Stimulated activated CD8-positive, alpha-beta memory T cell treated with anti-CD3 and anti-CD28 coated beads, Interleukin-12 subunit alpha, Interleukin-12 subunit beta, amount 100 ng/mL, for 1 hour (primary cell): ENCODE results near the gene FLII.

Experiments
- DNase-seq: peaks from one replicate; pipeline ENCODE4 v3.0.0-alpha.2; 2020; ENCODE audit warnings: low read depth

Gene FLII

DNA sequence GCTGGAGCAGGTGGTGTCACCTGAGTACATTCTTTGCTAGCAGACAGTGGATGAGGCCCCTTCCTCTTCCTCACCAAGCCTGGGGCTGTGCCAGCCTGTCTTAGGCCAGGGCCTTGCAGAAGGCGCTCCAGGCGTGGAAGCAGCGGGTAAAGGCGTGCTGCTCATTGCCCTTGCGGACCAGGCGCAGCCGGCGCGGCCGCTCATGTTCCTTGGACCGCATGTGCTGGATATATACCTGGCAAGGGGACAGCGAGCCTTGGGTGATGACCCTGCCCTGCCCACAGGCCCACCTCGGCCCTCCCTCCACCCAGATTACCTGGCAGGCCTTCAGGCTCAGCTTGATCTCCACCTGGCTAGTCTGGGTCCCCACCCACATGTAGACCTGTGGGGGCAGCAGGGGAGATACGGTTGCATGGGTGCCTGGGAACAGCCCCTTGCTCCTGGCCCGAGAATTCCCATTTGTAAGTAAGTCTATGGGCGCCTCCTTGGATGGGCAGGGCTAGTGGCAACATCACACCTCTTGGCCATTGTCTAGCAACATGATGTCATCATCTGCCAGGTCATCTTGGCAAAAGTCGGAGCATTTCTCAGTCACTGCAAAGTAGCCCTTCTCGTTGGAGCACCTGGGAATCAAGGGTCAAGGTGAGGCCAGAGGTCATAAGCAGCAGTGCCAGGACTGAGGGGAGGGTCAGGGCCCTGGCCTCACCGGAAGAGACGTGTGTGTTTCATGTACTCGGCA, 13.3 kb downstream of the FLII start:
- DNase-seq: no peak

DNA sequence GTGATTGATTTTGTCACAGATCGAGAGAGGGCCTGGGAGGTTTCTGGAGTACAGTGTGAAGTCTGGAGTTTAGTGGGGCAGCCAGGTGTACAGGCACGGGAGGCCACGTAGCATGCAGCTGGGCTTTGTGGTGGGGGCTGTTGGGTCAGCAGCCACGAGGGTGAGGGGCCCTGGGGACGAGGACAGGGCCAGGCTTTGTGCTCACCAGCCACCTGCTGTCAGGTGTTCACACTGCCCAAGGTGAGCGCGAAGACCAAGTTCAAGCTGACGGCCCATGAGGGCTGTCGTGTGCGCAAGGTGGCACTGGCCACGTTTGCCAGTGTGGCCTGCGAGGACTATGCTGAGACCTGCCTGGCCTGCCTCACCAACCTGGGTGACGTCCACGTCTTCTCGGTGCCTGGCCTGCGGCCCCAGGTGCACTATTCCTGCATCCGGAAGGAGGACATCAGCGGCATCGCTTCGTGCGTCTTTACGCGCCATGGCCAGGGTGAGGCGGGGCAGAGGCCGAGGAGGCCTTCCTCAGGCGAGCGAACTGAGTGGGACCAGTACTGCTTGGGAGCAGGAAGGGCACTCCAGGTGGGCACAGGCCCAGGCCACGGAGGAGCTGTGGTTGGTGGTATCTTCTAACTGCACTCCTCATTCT, 17.2 kb downstream of the FLII start:
- no peak for DNase-seq

- no peak for DNase-seq
Measured at GRCh38 chr17:18240449-18240848, 18.1 kb downstream of the FLII start.

DNA sequence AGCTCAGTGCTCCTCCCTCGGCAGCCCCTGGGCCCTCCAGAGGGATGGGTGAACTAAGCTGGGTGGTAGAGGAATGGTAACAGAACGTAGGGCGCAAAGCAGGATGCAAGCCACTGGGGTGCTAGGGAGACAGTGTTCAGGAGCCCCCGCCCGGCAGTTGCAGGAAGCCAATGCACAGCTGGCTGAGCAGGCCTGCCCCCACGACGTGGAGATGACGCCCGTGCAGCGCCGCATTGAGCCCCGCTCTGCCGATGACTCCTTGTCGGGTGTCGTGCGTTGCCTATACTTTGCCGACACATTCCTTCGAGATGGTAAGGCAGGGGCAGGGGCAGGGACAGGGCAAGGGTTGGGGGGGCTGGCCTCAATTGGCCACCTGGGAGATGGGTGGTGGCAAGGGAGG, 20.2 kb downstream of the FLII start:
- no peak for DNase-seq

- DNase-seq: no peak
Measured at GRCh38 chr17:18237461-18237860, 21.1 kb downstream of the FLII start.

- DNase-seq: no peak
Measured at GRCh38 chr17:18236494-18236893, 22.0 kb downstream of the FLII start.

DNA sequence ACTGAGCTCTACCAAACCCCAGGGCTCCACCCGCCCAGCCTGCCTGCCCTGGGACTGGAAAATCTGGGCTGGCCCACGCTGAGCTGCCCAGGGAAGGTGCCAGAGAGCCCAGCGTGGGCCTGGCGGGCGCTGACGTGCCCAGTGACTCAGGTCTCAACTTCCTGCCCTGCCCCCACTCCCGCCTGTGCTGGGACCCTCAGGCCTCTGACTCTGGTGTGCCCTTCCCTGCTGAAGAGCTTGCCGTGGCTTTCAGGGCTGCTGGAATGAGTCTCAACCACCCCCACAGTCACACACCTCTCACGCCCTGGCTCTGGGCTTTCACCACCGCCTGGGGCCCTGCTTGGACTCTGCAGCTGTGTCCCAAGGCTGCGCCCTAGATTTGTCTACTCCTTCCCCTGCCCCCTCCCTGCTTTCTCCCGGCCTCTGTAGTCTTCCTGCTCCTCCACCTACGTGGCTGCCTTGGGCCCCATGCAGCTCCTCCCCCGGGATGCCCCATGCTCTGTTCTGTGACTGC, 22.7 kb downstream of the FLII start:
- no peak for DNase-seq

GRCh38 chr17:18234853-18235380, 23.6 kb downstream of the FLII start:
- DNase-seq: no peak

GRCh38 chr17:18233803-18234518, 24.6 kb downstream of the FLII start:
- DNase-seq: no peak

DNA sequence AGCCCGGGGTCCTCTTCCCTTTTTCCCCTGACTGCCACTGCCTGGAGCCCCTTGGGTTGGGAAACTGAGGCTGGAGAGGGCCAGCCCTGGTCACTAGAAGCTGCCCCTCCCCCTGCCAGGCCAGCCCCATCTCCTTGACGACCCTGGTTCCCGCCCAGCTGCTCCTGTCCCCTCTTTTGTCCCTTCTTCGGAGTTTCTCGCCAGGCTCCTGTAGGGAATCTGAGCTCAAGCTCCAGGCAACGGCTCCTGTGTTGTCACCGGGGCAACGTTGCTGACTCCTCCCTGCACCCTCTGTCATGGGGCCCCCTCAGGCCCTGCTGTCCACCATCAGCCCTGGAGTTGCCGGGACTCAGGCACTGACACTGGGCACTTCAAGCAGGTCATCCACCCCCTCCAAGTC, 27.4 kb downstream of the FLII start:
- DNase-seq: no peak

DNA sequence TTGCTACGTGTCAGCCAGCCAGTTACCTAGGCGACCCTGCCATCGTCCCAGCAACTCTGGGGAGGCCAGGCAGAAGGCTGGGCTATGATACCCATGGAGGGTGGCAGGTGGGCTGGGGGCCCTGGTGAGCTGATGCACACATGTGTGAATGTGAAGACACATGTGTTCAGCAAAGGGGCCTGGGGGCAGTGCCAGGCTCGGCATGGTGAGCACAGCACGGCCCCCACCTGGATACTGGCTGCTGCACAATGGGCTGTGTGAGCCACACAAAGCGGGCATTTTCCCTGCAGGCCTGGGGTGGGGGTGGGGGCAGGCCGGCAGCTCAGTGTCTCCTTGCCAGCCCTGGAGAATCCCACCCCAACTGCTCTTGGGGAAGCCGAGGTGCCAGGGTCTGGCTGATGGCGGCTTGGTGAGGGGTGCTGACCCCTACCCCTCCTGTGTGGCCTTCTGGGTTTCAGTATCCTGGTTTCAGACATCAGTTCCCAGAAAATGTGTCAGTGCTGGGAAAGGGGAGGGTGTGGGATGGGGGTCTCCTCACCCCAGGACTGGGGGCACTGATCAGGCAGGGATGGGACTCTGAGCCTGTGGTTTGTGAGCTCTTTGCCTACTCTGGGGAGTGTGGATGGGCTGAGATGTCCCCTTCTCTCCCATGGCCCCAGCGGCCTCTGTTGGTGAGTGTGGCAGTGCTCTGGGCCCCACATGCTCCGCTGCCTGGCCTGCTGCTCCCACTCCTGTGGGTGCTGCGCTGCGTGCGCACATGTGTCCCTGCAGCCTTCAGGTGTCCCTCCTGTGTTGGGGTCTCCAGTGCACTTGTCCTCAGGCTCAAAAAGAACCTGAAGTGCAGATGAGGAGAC, 28.0 kb downstream of the FLII start:
- DNase-seq: no peak

GRCh38 chr17:18229771-18230170, 28.8 kb downstream of the FLII start:
- DNase-seq: no peak

DNA sequence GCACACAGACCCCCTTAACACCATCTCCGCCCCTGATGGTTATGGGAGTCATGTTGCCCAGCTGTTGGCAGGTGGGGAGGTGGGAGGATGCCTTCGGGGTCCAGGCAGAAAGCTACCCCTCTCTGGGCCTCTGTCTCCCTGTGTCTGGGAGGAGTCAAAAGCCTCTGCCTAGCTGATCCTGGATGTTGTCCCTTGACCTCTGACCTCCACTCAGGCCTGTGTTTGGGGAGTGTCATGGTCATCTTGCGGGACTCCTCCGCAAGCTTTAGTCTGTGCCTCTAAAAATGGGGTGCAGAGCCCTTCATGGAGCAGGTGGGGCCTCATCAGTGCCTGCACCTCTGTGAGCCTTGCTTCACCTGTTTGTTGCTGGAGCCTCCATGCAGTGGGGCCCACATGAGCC, 29.3 kb downstream of the FLII start:
- DNase-seq: no peak

DNA sequence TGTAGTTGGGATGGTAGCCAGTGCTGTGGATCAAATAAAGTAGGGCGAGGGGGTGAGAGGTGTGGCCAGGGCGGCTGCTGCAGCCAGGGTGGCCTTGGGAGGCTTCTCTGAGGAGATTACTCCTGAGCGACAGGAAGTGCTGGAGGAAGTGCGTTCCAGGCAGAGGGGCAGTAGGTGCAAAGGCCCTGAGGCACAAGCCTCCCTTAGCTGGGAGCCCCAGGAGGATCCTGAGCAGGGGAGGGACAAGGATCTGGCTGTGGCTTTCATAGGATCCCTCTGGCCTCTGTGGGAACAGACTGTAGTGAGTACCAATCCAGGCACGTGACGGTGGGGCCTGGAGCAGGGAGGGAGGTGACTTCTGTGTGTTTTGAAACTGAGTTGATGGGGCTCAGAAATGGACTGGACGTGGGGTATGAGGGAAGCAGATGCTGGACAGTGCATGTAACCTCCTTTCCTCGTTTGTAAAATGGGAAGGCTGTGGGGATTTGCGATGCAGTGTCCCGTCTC, 30.3 kb downstream of the FLII start:
- DNase-seq: no peak

DNA sequence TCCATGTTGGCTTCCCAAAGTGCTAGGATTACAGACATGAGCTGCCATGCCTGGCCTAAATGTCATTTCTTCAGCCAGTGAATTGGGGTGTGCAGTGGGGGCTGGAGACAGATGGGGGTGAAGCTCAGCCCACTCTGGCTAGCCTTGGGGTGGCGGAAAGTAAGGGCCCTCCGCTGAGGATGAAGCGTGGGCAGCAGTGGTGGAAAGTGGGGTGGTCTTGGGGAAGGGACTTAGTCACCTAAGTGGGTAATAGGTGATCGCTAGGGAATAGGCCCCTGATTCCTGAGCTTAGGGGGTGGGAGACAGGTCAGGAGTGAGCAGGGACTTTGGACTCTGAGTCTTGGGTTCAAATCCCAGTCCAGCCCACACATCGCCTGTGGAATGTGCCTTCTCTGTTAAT, 30.9 kb downstream of the FLII start:
- no peak for DNase-seq

GRCh38 chr17:18226284-18226945, 32.1 kb downstream of the FLII start:
- DNase-seq: no peak

DNA sequence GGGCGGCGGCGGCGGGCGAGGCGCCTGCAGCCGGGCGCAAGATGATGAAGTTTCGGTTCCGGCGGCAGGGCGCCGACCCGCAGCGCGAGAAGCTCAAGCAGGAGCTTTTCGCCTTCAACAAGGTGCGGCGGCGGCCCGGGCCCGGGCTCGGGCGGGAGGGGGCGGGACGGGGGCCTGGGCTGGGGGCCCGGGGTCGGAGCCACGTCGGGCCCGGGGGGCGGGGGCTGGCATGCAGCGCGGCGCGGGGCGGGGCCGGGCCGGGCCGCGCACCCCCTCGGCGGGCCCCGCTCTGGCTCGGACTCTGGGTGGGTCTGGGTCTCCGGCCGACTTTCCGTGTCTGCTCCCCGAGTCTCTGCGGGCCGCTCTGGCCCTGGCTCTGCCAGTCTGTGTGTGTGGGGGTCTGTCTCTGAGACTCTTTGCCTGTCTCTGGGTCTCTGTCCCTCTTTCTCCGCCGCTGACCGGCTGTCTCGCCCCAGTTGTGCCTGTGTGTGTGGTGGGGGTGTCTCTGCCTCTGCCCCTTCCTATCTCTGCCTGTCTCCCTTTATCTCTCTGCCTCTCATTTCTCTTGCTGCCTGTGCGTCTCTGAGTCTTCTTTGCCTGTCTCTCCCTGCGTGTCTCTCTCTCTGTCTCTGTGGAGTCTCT, 32.8 kb downstream of the FLII start:
- no peak for DNase-seq

DNA sequence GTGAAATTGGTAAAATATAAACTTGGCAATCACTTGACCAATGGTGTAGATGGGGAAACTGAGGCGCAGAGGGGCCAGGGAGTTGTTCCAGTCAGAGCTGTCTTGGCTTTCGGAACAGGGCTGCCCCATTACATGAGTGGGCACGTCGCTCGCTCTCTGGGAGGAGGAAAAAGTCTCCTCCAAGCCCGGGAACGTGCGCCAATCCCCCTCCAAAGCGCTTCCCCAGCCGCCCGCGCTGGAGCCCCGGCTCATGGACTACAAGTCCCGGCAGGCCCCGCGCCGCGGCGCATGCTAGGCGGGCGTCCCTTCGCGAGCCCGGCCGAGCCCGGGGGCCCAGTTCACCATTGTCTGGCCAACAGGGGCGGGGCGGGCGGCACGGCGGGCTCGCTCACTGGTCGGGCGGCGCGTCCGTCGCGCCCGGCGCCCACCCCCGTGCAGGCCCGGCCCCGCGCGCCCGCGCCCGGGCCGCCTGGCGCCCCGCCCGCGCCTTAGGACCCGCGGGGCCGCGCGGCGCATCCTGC, 33.4 kb downstream of the FLII start, which contains the start of gene LLGL1:
Gene LLGL1, plus strand, starts transcription at position 515 of the 521 bp plus-strand sequence. CDS start 48 bp downstream, outside the sequence.
- peak; percentile 91 for DNase-seq

DNA sequence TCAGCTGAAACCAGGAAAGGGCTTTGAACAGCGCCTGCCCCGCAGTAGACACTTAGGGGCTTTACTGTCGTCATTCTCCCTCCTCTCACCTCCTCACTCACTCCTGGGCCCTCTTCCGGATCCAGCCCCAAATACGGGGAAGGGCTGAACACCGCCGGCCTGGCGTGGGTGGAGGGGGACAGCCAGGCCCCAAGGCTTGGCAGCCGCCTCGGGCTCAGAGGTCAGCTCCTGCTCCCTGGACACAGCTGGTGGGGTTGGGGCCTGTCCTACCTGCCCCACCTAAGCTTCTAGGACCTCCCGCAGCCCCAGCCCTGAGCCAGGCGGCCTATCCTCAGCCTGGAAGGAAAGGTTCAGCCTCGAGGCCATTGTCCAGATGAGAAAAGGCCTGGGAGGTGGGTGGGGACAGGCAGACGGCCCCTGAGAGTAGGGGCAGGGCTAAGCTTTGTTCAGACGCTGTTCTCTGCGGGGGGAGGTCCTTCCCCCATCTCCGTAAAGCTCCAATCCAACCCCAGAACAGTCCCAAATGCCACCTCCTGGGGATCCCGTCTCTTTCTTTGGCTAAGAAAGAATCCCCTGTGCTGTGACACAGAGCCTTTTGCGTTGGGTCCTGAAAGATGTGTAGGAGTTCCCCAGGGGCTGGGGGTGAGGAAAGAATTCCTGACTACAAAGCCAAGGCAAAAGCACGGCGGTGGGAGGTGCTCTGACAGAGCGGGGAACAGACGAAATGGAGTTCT, 34.0 kb downstream of the FLII start:
- no peak for DNase-seq

DNA sequence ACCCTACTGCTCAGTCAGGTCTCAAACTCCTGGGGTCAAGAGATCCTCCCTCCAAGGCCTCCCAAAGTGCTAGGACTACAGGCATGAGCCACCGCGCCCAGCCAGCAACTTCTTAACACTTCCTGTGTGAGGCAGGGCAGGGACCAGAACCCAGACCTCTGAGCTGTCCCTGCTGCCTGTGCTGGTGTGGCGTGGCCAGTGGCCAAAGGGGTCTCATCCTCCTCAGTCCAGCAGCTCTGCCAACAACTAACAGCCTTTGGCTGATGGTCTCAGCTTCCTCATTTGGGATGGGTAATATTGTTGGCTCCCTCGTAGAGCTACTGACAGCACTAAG, 34.5 kb downstream of the FLII start:
- no peak for DNase-seq
